GM18909 (cell line): ENCODE measurements around the gene DENND2A.

Source experiments
- ATAC-seq: cut with Tn5 transposase; IDR thresholded peaks from one replicate; pipeline ENCODE4 v1.9.1; 2021; ENCODE audit warnings: mild to moderate bottlenecking; ENCODE audit not compliant: unreplicated experiment, poor library complexity

Gene DENND2A

GRCh38 chr7:140476698-140477261 lies 163.8 kb downstream of the DENND2A start:
- no peak for ATAC-seq

GRCh38 chr7:140475747-140476333 lies 164.8 kb downstream of the DENND2A start:
- no peak for ATAC-seq
